CD14-positive monocyte (primary cell): Measurements from ENCODE around the gene MINDY4B. TPM values are rescaled to one million over a fixed set of nuclear protein-coding genes. Genes with fewer than 3 reads are reported as not detected.

Source experiments
- DNase-seq, 3 donors: peaks; one replicate each; pipeline ENCODE4 v3.0.0-alpha.2; 2011 to 2022
- H2AFZ ChIP-seq: 2 replicates; pipeline ENCODE4 v1.6.0; 2012; ENCODE audit warnings: mild to moderate bottlenecking, low read depth, low read length, inconsistent platforms; ENCODE audit not compliant: insufficient read depth, poor library complexity, severe bottlenecking
- H3K27ac ChIP-seq, 2 donors: 1 replicate in 1 of 2; 2 replicates in 1 of 2; pipeline ENCODE4 v1.5.1; 2012 to 2013; ENCODE audit warnings: low read length in 2 of 2, control low read depth in 1 of 2, inconsistent platforms in 1 of 2, low read depth in 1 of 2, mild to moderate bottlenecking in 1 of 2
- H3K27me3 ChIP-seq, 2 donors: one replicate each; pipeline versions ENCODE4 v1.6.0 to v1.6.1; 2011 to 2013; ENCODE audit warnings: low read length in 2 of 2; ENCODE audit not compliant: control insufficient read depth in 2 of 2, insufficient read depth in 2 of 2
- H3K36me3 ChIP-seq, 2 donors: replicated peaks in 1 of 2; 1 replicate in 1 of 2; 2 replicates in 1 of 2; pipeline versions ENCODE4 v1.5.1 to v1.6.1; 2012 to 2013; ENCODE audit warnings: low read length in 2 of 2, control low read depth in 1 of 2, inconsistent platforms in 1 of 2, mild to moderate bottlenecking in 1 of 2; ENCODE audit not compliant: insufficient read depth in 2 of 2, control insufficient read depth in 1 of 2
- H3K4me1 ChIP-seq, 2 donors: 1 replicate in 1 of 2; 2 replicates in 1 of 2; pipeline versions ENCODE4 v1.5.1 to v1.6.1; 2012 to 2013; ENCODE audit warnings: low read length in 2 of 2, control low read depth in 1 of 2, inconsistent platforms in 1 of 2, mild to moderate bottlenecking in 1 of 2, moderate library complexity in 1 of 2; ENCODE audit not compliant: insufficient read depth in 2 of 2, control insufficient read depth in 1 of 2
- H3K4me2 ChIP-seq: replicated peaks from 2 replicates; pipeline ENCODE3; 2012; ENCODE audit warnings: low read length, moderate library complexity, mild to moderate bottlenecking; ENCODE audit not compliant: poor library complexity, severe bottlenecking; ENCODE audit errors: extremely low read depth
- H3K4me3 ChIP-seq, 3 experiments: fragments of 200-600 bp in 1 of 3; sonication (generic) in 1 of 3; replicated peaks in 1 of 3; 1 replicate in 2 of 3; 2 replicates in 1 of 3; pipeline ENCODE4 v1.5.1; 2011 to 2013; ENCODE audit warnings: low read length in 3 of 3, mild to moderate bottlenecking in 3 of 3, control low read depth in 2 of 3, low read depth in 2 of 3, inconsistent platforms in 1 of 3, moderate library complexity in 1 of 3
- H3K79me2 ChIP-seq: 2 replicates; pipeline ENCODE4 v1.6.0; 2012; ENCODE audit warnings: mild to moderate bottlenecking, control low read depth, inconsistent platforms, low read length, moderate library complexity; ENCODE audit not compliant: insufficient read depth
- H3K9ac ChIP-seq: 2 replicates; pipeline ENCODE4 v1.6.0; 2017; ENCODE audit warnings: low read length, mild to moderate bottlenecking; ENCODE audit not compliant: insufficient read depth, poor library complexity, severe bottlenecking
- H3K9me3 ChIP-seq, 2 donors: replicated peaks in 1 of 2; 1 replicate in 1 of 2; 2 replicates in 1 of 2; pipeline versions ENCODE4 v1.5.1 to v1.6.1; 2012 to 2013; ENCODE audit warnings: low read length in 2 of 2, control low read depth in 1 of 2; ENCODE audit not compliant: control insufficient read depth in 1 of 2, insufficient read depth in 1 of 2
- H4K20me1 ChIP-seq: 2 replicates; pipeline ENCODE4 v1.6.0; 2012; ENCODE audit warnings: mild to moderate bottlenecking, low read length, control low read depth, moderate library complexity; ENCODE audit not compliant: insufficient read depth
- H3K27ac Mint-ChIP-seq, 7 donors: one replicate each; pipeline ENCODE4 v1.8.0; 2020; ENCODE audit warnings: mild to moderate bottlenecking in 7 of 7, mixed read lengths in 7 of 7, moderate library complexity in 6 of 7, inconsistent platforms in 2 of 7
- H3K27me3 Mint-ChIP-seq, 3 donors: one replicate each; pipeline ENCODE4 v1.8.0; 2021 to 2022; ENCODE audit warnings: low read depth in 3 of 3, mild to moderate bottlenecking in 3 of 3, mixed read lengths in 3 of 3, moderate library complexity in 3 of 3, inconsistent platforms in 1 of 3
- H3K36me3 Mint-ChIP-seq, 2 donors: one replicate each; pipeline ENCODE4 v1.8.0; 2020; ENCODE audit warnings: mixed read lengths in 2 of 2, inconsistent platforms in 1 of 2, mild to moderate bottlenecking in 1 of 2
- H3K4me1 Mint-ChIP-seq: one replicate; pipeline ENCODE4 v1.8.0; 2020; ENCODE audit warnings: mild to moderate bottlenecking, mixed read lengths
- H3K4me3 Mint-ChIP-seq, 2 donors: one replicate each; pipeline ENCODE4 v1.8.0; 2020; ENCODE audit warnings: mild to moderate bottlenecking in 2 of 2, mixed read lengths in 2 of 2, moderate library complexity in 1 of 2
- H3K9me3 Mint-ChIP-seq, 7 donors: one replicate each; pipeline ENCODE4 v1.8.0; 2020 to 2022; ENCODE audit warnings: mixed read lengths in 7 of 7, mild to moderate bottlenecking in 6 of 7, moderate library complexity in 6 of 7, inconsistent platforms in 2 of 7
- WGBS: methylation state at CpG from one replicate; pipeline ENCODE4 v1.1.5; 2013; ENCODE audit warnings: missing lambda C conversion rate; ENCODE audit not compliant: insufficient coverage; 5-methylcytosine and 5-hydroxymethylcytosine counted together
- intact Hi-C, 2 donors: fragments of 100-400 bp; cut with micrococcal nuclease; formaldehyde crosslinking; loops; one replicate each; pipeline versions ENCODE4 v1.15.0 to v1.15.1; 2023
- polyA plus RNA-seq, 3 donors: library from polyadenylated mRNA; depleted of rRNA in 1 of 3; unstranded in 2 of 3; stranded (reverse) in 1 of 3; fragments of 300-500 nt in 2 of 3; fragments of >200 nt in 1 of 3; fragmentation: Illumina TruSeq in 2 of 3; gene quantifications; 1 replicate in 2 of 3; 2 replicates in 1 of 3; pipeline ENCODE4 v1.2.3, GENCODE V29; 2012 to 2021
- TF ChIP-seq, protein P1 (sequence below): fragments of 200-600 bp; IDR thresholded peaks from one replicate; pipeline ENCODE4 v1.8.0; 2022; ENCODE audit warnings: antibody characterized with exemption, mild to moderate bottlenecking

Gene MINDY4B
- polyA plus RNA-seq, 3 donors: not detected

DNA sequence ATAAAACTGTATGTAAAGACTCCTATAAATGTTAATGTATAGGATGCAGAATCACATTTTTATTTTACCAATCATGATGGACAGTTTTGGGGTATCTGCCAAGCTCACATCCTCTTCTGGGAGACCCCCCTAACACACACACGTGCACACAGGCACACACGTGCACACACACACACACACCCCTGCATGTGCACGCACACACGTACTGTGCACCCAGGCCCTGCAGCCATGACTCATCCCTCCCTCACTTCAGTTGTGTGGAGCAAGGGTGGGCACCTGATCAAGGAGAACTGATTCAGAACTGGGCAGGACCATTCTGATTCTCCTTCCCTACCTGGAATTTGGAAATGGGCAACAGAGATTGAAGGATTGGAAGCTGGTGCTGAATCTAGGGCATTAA lies 16.0 kb upstream of the MINDY4B start:
- Mint-ChIP-seq H3K9me3 (peaks cover 0 to 3% (median 0%) of the 10 kb centered on the region in 7 donors), H3K27me3 (peaks cover 0 to 2% (median 2%) of the 10 kb centered on the region in 3 donors), H3K4me1 (peaks cover 14% of the 10 kb centered on the region), H3K36me3 (no peaks in the 10 kb centered on the region), H3K27ac (no peak overlapping the region), H3K4me3 (no peak overlapping the region)
- no peaks in the 10 kb centered on the region for H3K36me3 ChIP-seq
- H3K4me2 ChIP-seq: no peak overlapping the region
- H3K4me1 ChIP-seq: peaks cover 7 to 10% of the 10 kb centered on the region in 2 donors
- intact Hi-C loops: no loop called here
- H3K27ac ChIP-seq: no peak overlapping the region
- H4K20me1 ChIP-seq: no peaks in the 10 kb centered on the region
- H3K9me3 ChIP-seq: no peaks in the 10 kb centered on the region
- no peak for DNase-seq
- TF ChIP-seq, protein P1, sequence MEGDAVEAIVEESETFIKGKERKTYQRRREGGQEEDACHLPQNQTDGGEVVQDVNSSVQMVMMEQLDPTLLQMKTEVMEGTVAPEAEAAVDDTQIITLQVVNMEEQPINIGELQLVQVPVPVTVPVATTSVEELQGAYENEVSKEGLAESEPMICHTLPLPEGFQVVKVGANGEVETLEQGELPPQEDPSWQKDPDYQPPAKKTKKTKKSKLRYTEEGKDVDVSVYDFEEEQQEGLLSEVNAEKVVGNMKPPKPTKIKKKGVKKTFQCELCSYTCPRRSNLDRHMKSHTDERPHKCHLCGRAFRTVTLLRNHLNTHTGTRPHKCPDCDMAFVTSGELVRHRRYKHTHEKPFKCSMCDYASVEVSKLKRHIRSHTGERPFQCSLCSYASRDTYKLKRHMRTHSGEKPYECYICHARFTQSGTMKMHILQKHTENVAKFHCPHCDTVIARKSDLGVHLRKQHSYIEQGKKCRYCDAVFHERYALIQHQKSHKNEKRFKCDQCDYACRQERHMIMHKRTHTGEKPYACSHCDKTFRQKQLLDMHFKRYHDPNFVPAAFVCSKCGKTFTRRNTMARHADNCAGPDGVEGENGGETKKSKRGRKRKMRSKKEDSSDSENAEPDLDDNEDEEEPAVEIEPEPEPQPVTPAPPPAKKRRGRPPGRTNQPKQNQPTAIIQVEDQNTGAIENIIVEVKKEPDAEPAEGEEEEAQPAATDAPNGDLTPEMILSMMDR: no peak
- no peak overlapping the region for H2AFZ ChIP-seq
- H3K27me3 ChIP-seq: no peaks in the 10 kb centered on the region
- H3K4me3 ChIP-seq: no peak overlapping the region
- no CpG with 5 or more reads among the region's 4 CpGs for WGBS
- H3K9ac ChIP-seq: no peak overlapping the region
- H3K79me2 ChIP-seq: no peaks in the 10 kb centered on the region

DNA sequence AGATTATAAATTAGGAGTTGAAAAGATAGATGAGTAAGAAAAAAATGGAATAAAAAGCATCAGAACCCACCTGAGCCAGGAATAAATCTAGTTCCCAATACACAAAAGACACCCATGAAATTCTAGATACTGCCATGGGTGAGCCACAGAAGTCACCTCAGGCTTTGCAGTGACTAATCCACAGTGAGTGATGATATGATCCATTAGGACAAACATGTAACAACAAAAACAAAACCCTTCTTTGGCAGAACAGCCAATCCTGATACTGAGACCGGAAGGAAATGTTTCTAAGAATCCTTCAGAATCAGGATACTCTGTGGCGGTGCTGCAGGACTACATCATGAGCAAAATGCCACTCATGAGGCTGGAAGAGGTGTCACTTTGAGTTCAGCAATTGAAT lies 15.0 kb upstream of the MINDY4B start:
- Mint-ChIP-seq H3K4me3 (no peak overlapping the region), H3K4me1 (peaks cover 5% of the 10 kb centered on the region), H3K9me3 (peaks cover 0 to 3% (median 0%) of the 10 kb centered on the region in 7 donors), H3K27ac (no peak overlapping the region), H3K36me3 (no peaks in the 10 kb centered on the region), H3K27me3 (peaks cover 0 to 2% (median 2%) of the 10 kb centered on the region in 3 donors)
- no peak for DNase-seq
- H3K79me2 ChIP-seq: no peaks in the 10 kb centered on the region
- TF ChIP-seq, protein P1: no peak
- no peak overlapping the region for H3K4me3 ChIP-seq
- H3K4me1 ChIP-seq: peaks cover 1 to 3% of the 10 kb centered on the region in 2 donors
- H2AFZ ChIP-seq: no peak overlapping the region
- H3K9me3 ChIP-seq: no peaks in the 10 kb centered on the region
- H4K20me1 ChIP-seq: no peaks in the 10 kb centered on the region
- H3K27me3 ChIP-seq: no peaks in the 10 kb centered on the region
- H3K9ac ChIP-seq: no peak overlapping the region
- H3K4me2 ChIP-seq: no peak overlapping the region
- no peak overlapping the region for H3K27ac ChIP-seq
- H3K36me3 ChIP-seq: no peaks in the 10 kb centered on the region
- 95% methylated on average over 2 of the region's 2 CpGs for WGBS
- intact Hi-C loops: no loop called here
